K562 (cell line): ENCODE measurements around the gene GLIPR1L1. TPM values are rescaled to one million over a fixed set of nuclear protein-coding genes. Genes with fewer than 3 reads are reported as not detected.

Experiments
- CHD7 ChIP-seq: fragments of 200-600 bp; sonication (generic); IDR thresholded peaks from one replicate; pipeline ENCODE4 v1.6.1; 2012; ENCODE audit warnings: mild to moderate bottlenecking, low read depth, low read length, inconsistent platforms
- FOXP1 ChIP-seq: sonication (generic); formaldehyde crosslinking; IDR thresholded peaks from 2 replicates; pipeline ENCODE4 v1.8.0; 2022; ENCODE audit warnings: mild to moderate bottlenecking, missing genetic modification reagents
- RCOR1 ChIP-seq, 2 experiments: IDR thresholded peaks; 2 replicates each; pipeline ENCODE4 v1.6.1; 2012; ENCODE audit warnings: low read depth in 2 of 2, low read length in 2 of 2, borderline replicate concordance in 1 of 2, improper control_type of control experiment in 1 of 2
- SAFB2 ChIP-seq: fragments of 200-400 bp; formaldehyde crosslinking; IDR thresholded peaks from 2 replicates; pipeline ENCODE4 v1.6.1; 2018; ENCODE audit warnings: borderline replicate concordance, low read length, low read depth, moderate library complexity; ENCODE audit not compliant: severe bottlenecking
- SMAD1 ChIP-seq: fragments of 150-350 bp; IDR thresholded peaks from 2 replicates; pipeline ENCODE4 v1.6.1; 2014; ENCODE audit warnings: low read length, low read depth; ENCODE audit not compliant: partially characterized antibody
- ZNF324 ChIP-seq: fragments of 250-450 bp; sonication (Bioruptor Pico); IDR thresholded peaks from 2 replicates; pipeline ENCODE4 v1.4.0; 2020; ENCODE audit warnings: mild to moderate bottlenecking
- polyA plus RNA-seq, 8 experiments: library from polyadenylated mRNA; depleted of rRNA in 4 of 8; stranded (reverse) in 5 of 8; unstranded in 3 of 8; fragments of >200 nt; fragmentation: Nextera tagmentation in 2 of 8; fragmentation: Illumina TruSeq in 1 of 8; extraction: Ambion mirVana in 2 of 8; extraction: Trizol in 1 of 8; gene quantifications; 2 replicates each; pipeline versions ENCODE4 v1.2.1 to v1.2.3, GENCODE V29; 2011 to 2014; ENCODE audit warnings: inconsistent platforms in 1 of 8, missing spikeins in 1 of 8
- total RNA-seq, 7 experiments: library from RNA; depleted of rRNA in 6 of 7; stranded (reverse); fragments of >200 nt in 6 of 7; fragmentation: Illumina TruSeq in 2 of 7; extraction: Trizol in 2 of 7; gene quantifications; 2 replicates each; pipeline versions ENCODE4 v1.2.1 to v1.2.3, GENCODE V29; 2011 to 2021; ENCODE audit warnings: low replicate concordance in 1 of 7
- TF ChIP-seq, protein P1 (sequence below): fragments of 250-450 bp; sonication (Bioruptor Pico); IDR thresholded peaks from 2 replicates; pipeline ENCODE4 v1.5.0; 2022; ENCODE audit warnings: mild to moderate bottlenecking
- TF ChIP-seq, protein P2 (sequence below): sonication (generic); formaldehyde crosslinking; IDR thresholded peaks from 2 replicates; pipeline ENCODE4 v1.8.1; 2023; ENCODE audit warnings: mild to moderate bottlenecking, missing genetic modification reagents
- TF ChIP-seq, protein P3 (sequence below): fragments of 450-650 bp; IDR thresholded peaks from 2 replicates; pipeline ENCODE4 v1.6.1; 2017; ENCODE audit warnings: antibody characterized with exemption

The GLIPR1L1 gene
- total and polyA plus RNA-seq, 9 of the 15 experiments (the other 6 are each of a cell fraction or from before 2014, with no cell fraction given): not detected

- TF ChIP-seq SMAD1 (no peak), CHD7 (no peak), SAFB2 (no peak), ZNF324 (no peak), FOXP1 (CRISPR knock-in tag) (no peak), RCOR1 (IDR thresholded peaks at IDR 0.05; ENCODE audit: borderline replicate concordance in 1 of 2, low read depth in 2 of 2, low read length in 2 of 2) (0 out of 4 replicates have a peak, but pooled peaks of 1 of the 2 experiments have one; percentile 5)
- TF ChIP-seq, protein P1, sequence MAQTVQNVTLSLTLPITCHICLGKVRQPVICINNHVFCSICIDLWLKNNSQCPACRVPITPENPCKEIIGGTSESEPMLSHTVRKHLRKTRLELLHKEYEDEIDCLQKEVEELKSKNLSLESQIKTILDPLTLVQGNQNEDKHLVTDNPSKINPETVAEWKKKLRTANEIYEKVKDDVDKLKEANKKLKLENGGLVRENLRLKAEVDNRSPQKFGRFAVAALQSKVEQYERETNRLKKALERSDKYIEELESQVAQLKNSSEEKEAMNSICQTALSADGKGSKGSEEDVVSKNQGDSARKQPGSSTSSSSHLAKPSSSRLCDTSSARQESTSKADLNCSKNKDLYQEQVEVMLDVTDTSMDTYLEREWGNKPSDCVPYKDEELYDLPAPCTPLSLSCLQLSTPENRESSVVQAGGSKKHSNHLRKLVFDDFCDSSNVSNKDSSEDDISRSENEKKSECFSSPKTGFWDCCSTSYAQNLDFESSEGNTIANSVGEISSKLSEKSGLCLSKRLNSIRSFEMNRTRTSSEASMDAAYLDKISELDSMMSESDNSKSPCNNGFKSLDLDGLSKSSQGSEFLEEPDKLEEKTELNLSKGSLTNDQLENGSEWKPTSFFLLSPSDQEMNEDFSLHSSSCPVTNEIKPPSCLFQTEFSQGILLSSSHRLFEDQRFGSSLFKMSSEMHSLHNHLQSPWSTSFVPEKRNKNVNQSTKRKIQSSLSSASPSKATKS (CRISPR knock-in tag): no peak
- TF ChIP-seq, protein P2, sequence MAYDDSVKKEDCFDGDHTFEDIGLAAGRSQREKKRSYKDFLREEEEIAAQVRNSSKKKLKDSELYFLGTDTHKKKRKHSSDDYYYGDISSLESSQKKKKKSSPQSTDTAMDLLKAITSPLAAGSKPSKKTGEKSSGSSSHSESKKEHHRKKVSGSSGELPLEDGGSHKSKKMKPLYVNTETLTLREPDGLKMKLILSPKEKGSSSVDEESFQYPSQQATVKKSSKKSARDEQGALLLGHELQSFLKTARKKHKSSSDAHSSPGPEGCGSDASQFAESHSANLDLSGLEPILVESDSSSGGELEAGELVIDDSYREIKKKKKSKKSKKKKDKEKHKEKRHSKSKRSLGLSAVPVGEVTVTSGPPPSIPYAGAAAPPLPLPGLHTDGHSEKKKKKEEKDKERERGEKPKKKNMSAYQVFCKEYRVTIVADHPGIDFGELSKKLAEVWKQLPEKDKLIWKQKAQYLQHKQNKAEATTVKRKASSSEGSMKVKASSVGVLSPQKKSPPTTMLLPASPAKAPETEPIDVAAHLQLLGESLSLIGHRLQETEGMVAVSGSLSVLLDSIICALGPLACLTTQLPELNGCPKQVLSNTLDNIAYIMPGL (CRISPR knock-in tag): no peak
- TF ChIP-seq, protein P3, sequence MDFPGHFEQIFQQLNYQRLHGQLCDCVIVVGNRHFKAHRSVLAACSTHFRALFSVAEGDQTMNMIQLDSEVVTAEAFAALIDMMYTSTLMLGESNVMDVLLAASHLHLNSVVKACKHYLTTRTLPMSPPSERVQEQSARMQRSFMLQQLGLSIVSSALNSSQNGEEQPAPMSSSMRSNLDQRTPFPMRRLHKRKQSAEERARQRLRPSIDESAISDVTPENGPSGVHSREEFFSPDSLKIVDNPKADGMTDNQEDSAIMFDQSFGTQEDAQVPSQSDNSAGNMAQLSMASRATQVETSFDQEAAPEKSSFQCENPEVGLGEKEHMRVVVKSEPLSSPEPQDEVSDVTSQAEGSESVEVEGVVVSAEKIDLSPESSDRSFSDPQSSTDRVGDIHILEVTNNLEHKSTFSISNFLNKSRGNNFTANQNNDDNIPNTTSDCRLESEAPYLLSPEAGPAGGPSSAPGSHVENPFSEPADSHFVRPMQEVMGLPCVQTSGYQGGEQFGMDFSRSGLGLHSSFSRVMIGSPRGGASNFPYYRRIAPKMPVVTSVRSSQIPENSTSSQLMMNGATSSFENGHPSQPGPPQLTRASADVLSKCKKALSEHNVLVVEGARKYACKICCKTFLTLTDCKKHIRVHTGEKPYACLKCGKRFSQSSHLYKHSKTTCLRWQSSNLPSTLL: no peak
Observed at GRCh38 chr12:75390899-75391538, 56.5 kb downstream of the GLIPR1L1 start, which contains the start of gene GLIPR1L2 (continued).
